PC-9 (cell line): ENCODE measurements around the gene ZC3H15.

Source experiments
- EZH2 ChIP-seq: fragments of 200-600 bp; sonication (generic); IDR thresholded peaks from 2 replicates; pipeline ENCODE4 v1.8.0; 2017; ENCODE audit warnings: antibody characterized with exemption, low read depth
- TF ChIP-seq, protein P1 (sequence below): fragments of 200-600 bp; sonication (generic); conservative IDR thresholded peaks from 2 replicates; pipeline ENCODE4 v1.6.1; 2017; ENCODE audit warnings: mixed run types, antibody characterized with exemption, mild to moderate bottlenecking, moderate library complexity

- no peak for TF ChIP-seq EZH2
- TF ChIP-seq, protein P1, sequence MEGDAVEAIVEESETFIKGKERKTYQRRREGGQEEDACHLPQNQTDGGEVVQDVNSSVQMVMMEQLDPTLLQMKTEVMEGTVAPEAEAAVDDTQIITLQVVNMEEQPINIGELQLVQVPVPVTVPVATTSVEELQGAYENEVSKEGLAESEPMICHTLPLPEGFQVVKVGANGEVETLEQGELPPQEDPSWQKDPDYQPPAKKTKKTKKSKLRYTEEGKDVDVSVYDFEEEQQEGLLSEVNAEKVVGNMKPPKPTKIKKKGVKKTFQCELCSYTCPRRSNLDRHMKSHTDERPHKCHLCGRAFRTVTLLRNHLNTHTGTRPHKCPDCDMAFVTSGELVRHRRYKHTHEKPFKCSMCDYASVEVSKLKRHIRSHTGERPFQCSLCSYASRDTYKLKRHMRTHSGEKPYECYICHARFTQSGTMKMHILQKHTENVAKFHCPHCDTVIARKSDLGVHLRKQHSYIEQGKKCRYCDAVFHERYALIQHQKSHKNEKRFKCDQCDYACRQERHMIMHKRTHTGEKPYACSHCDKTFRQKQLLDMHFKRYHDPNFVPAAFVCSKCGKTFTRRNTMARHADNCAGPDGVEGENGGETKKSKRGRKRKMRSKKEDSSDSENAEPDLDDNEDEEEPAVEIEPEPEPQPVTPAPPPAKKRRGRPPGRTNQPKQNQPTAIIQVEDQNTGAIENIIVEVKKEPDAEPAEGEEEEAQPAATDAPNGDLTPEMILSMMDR = no peak
These were observed 31.0 kb downstream of the ZC3H15 start for GRCh38 chr2:186517090-186517489.
